H1 (cell line): ENCODE data around the gene CFAP54. TPM values are rescaled to one million over a fixed set of nuclear protein-coding genes. Genes with fewer than 3 reads are reported as not detected.

ENCODE experiments used
- CTCF ChIA-PET: fragments of 300-600 bp; sonication (Branson Sonifier 250); formaldehyde crosslinking; loops from one replicate; lab custom pipeline; 2021; ENCODE audit not compliant: partially characterized antibody; lab: Charles Lee
- POLR2A ChIA-PET: fragments of 300-600 bp; sonication (Branson Sonifier 250); formaldehyde crosslinking; loops from one replicate; lab custom pipeline; 2021; ENCODE audit warnings: inconsistent platforms; ENCODE audit not compliant: partially characterized antibody; lab: Charles Lee
- DNase-seq, 2 experiments: peaks; one replicate each; pipeline versions ENCODE4 v3.0.0 to v3.0.0-alpha.2; 2010 to 2022; ENCODE audit warnings: low spot score in 2 of 2, low read depth in 1 of 2, mixed read lengths in 1 of 2
- FAIRE-seq: peaks from 2 replicates; lab custom pipeline; 2011; peaks lifted over from hg19 to GRCh38; lab: Jason Lieb, UNC
- H2AFZ ChIP-seq: 2 replicates; pipeline ENCODE4 v1.8.1; 2012; ENCODE audit warnings: low read length, inconsistent platforms
- H2AK5ac ChIP-seq: 2 replicates; pipeline ENCODE4 v1.6.1; 2013; ENCODE audit warnings: low read depth, low read length
- H2BK120ac ChIP-seq: replicated peaks from 2 replicates; pipeline ENCODE3; 2013; ENCODE audit warnings: low read depth, low read length, inconsistent platforms
- H2BK12ac ChIP-seq: 2 replicates; pipeline ENCODE4 v1.6.1; 2013; ENCODE audit warnings: low read depth, low read length
- H2BK15ac ChIP-seq: 2 replicates; pipeline ENCODE4 v1.6.1; 2013; ENCODE audit warnings: low read length
- H2BK20ac ChIP-seq: 2 replicates; pipeline ENCODE4 v1.6.1; 2013; ENCODE audit warnings: low read length
- H2BK5ac ChIP-seq: 2 replicates; pipeline ENCODE4 v1.6.1; 2013; ENCODE audit warnings: low read depth, low read length
- H3K14ac ChIP-seq: 2 replicates; pipeline ENCODE4 v1.6.1; 2013; ENCODE audit warnings: inconsistent platforms; ENCODE audit not compliant: insufficient read length
- H3K18ac ChIP-seq: 2 replicates; pipeline ENCODE4 v1.6.1; 2013; ENCODE audit warnings: low read length; ENCODE audit errors: extremely low read depth
- H3K23ac ChIP-seq: 2 replicates; pipeline ENCODE4 v1.6.1; 2013; ENCODE audit warnings: inconsistent platforms; ENCODE audit not compliant: insufficient read length
- H3K23me2 ChIP-seq: 2 replicates; pipeline ENCODE4 v1.6.1; 2013; ENCODE audit warnings: low read depth, low read length
- H3K27ac ChIP-seq: 2 replicates; pipeline ENCODE4 v1.6.1; 2011; ENCODE audit warnings: low read depth, low read length, inconsistent platforms
- H3K27me3 ChIP-seq, 4 experiments: replicated peaks in 1 of 4; 1 replicate in 1 of 4; 2 replicates in 3 of 4; pipeline versions ENCODE4 v1.6.1 to v1.8.1; 2011 to 2013; ENCODE audit warnings: low read length in 3 of 4, mild to moderate bottlenecking in 3 of 4, inconsistent platforms in 2 of 4, mixed read lengths in 2 of 4, moderate library complexity in 1 of 4; ENCODE audit not compliant: control insufficient read depth in 3 of 4, insufficient read depth in 3 of 4; ENCODE audit errors: extremely low read depth in 1 of 4
- H3K36me3 ChIP-seq, 4 experiments: 2 replicates each; pipeline versions ENCODE4 v1.6.1 to v1.8.1; 2011 to 2013; ENCODE audit warnings: mild to moderate bottlenecking in 4 of 4, low read length in 3 of 4, moderate library complexity in 2 of 4, control low read depth in 1 of 4, inconsistent platforms in 1 of 4; ENCODE audit not compliant: insufficient read depth in 4 of 4, control insufficient read depth in 2 of 4
- H3K4ac ChIP-seq: replicated peaks from 2 replicates; pipeline ENCODE3; 2013; ENCODE audit warnings: low read length, low read depth, mixed read lengths, inconsistent platforms; ENCODE audit not compliant: insufficient read length
- H3K4me1 ChIP-seq, 4 experiments: replicated peaks in 1 of 4; 1 replicate in 1 of 4; 2 replicates in 3 of 4; pipeline versions ENCODE4 v1.6.1 to v1.8.1; 2011 to 2013; ENCODE audit warnings: low read length in 3 of 4, inconsistent platforms in 2 of 4, mixed read lengths in 1 of 4; ENCODE audit not compliant: insufficient read depth in 4 of 4, control insufficient read depth in 3 of 4
- H3K4me2 ChIP-seq, 2 experiments: 2 replicates each; pipeline versions ENCODE4 v1.6.1 to v1.8.1; 2011 to 2013; ENCODE audit warnings: low read depth in 2 of 2, low read length in 2 of 2, control low read depth in 1 of 2, inconsistent platforms in 1 of 2, mild to moderate bottlenecking in 1 of 2; ENCODE audit not compliant: insufficient read depth in 1 of 2
- H3K4me3 ChIP-seq, 4 experiments: fragments of 200-600, 300-600 bp in 1 of 4; sonication (generic), shearing (Covaris generic), sonication (Bioruptor Twin) in 1 of 4; 2 replicates each; pipeline versions ENCODE4 v1.5.1 to v1.8.1; 2011 to 2016; ENCODE audit warnings: low read length in 4 of 4, low read depth in 3 of 4, control low read depth in 2 of 4, inconsistent platforms in 2 of 4, mild to moderate bottlenecking in 2 of 4, mixed read lengths in 1 of 4, moderate library complexity in 1 of 4; ENCODE audit not compliant: insufficient read depth in 2 of 4; ENCODE audit errors: extremely low read depth in 1 of 4
- H3K56ac ChIP-seq: replicated peaks from 2 replicates; pipeline ENCODE3; 2013; ENCODE audit warnings: low read depth, mild to moderate bottlenecking, mixed read lengths, low read length, inconsistent platforms; ENCODE audit not compliant: insufficient read length
- H3K79me1 ChIP-seq: 2 replicates; pipeline ENCODE4 v1.6.1; 2013; ENCODE audit warnings: low read depth, low read length, control low read depth
- H3K79me2 ChIP-seq, 2 experiments: 2 replicates each; pipeline versions ENCODE4 v1.6.1 to v1.8.1; 2012 to 2013; ENCODE audit warnings: low read length in 2 of 2, mild to moderate bottlenecking in 2 of 2, inconsistent platforms in 1 of 2; ENCODE audit not compliant: insufficient read depth in 2 of 2, control insufficient read depth in 1 of 2
- H3K9ac ChIP-seq, 4 experiments: replicated peaks in 1 of 4; 1 replicate in 1 of 4; 2 replicates in 3 of 4; pipeline versions ENCODE4 v1.6.1 to v1.8.1; 2011 to 2013; ENCODE audit warnings: low read depth in 3 of 4, low read length in 3 of 4, control low read depth in 2 of 4, mild to moderate bottlenecking in 2 of 4, moderate library complexity in 2 of 4, inconsistent platforms in 1 of 4; ENCODE audit errors: extremely low read depth in 1 of 4
- H3K9me3 ChIP-seq, 2 experiments: 2 replicates each; pipeline versions ENCODE4 v1.6.1 to v1.8.1; 2012 to 2013; ENCODE audit warnings: mild to moderate bottlenecking in 2 of 2, moderate library complexity in 2 of 2, control low read depth in 1 of 2, inconsistent platforms in 1 of 2, low read depth in 1 of 2, low read length in 1 of 2, mixed read lengths in 1 of 2; ENCODE audit not compliant: insufficient read depth in 2 of 2
- H4K20me1 ChIP-seq, 2 experiments: replicated peaks in 1 of 2; 2 replicates each; pipeline versions ENCODE3 to v1.8.1; 2011 to 2013; ENCODE audit warnings: inconsistent platforms in 2 of 2, low read length in 2 of 2, mild to moderate bottlenecking in 1 of 2; ENCODE audit not compliant: insufficient read depth in 2 of 2, control insufficient read depth in 1 of 2
- H4K5ac ChIP-seq: 2 replicates; pipeline ENCODE4 v1.6.1; 2013; ENCODE audit warnings: low read length, low read depth, mixed read lengths, inconsistent platforms; ENCODE audit not compliant: insufficient read length
- H4K8ac ChIP-seq: 2 replicates; pipeline ENCODE4 v1.8.0; 2013; ENCODE audit warnings: mild to moderate bottlenecking, moderate library complexity, low read length, inconsistent platforms; ENCODE audit not compliant: insufficient read depth; ENCODE audit errors: extremely low read depth
- H4K91ac ChIP-seq: replicated peaks from 2 replicates; pipeline ENCODE3; 2013; ENCODE audit warnings: low read length, mixed read lengths, inconsistent platforms; ENCODE audit not compliant: insufficient read length
- BACH1 ChIP-seq: IDR thresholded peaks from 2 replicates; pipeline ENCODE4 v1.6.1; 2012; ENCODE audit warnings: low read length, improper control_type of control experiment
- EP300 ChIP-seq, 2 experiments: IDR thresholded peaks; 1 replicate in 1 of 2; 2 replicates in 1 of 2; pipeline ENCODE4 v1.6.1; 2011 to 2012; ENCODE audit warnings: low read depth in 2 of 2, low read length in 2 of 2, mild to moderate bottlenecking in 2 of 2, borderline replicate concordance in 1 of 2, inconsistent platforms in 1 of 2, moderate library complexity in 1 of 2
- MAFK ChIP-seq: IDR thresholded peaks from 2 replicates; pipeline ENCODE4 v1.6.1; 2012; ENCODE audit warnings: low read depth, mild to moderate bottlenecking, improper control_type of control experiment, low read length
- WGBS, 2 experiments: shearing (Covaris generic) in 1 of 2; methylation state at CpG; one replicate each; pipeline versions ENCODE4 v1.1.6 to v1.1.7; 2013 to 2015; ENCODE audit warnings: low lambda C conversion rate in 2 of 2, mixed read lengths in 2 of 2, inconsistent platforms in 1 of 2, low coverage in 1 of 2, missing lambda C conversion rate in 1 of 2; ENCODE audit not compliant: insufficient replicate concordance in 2 of 2, insufficient coverage in 1 of 2, insufficient read length in 1 of 2; ENCODE audit errors: extremely low coverage in 1 of 2, missing lambda C conversion rate in 1 of 2; 5-methylcytosine and 5-hydroxymethylcytosine counted together
- polyA plus RNA-seq, 7 experiments: library from polyadenylated mRNA; depleted of rRNA in 3 of 7; stranded (reverse) in 5 of 7; unstranded in 2 of 7; fragments of >200 nt in 5 of 7; fragments of 200-250 nt in 2 of 7; gene quantifications; 1 replicate in 5 of 7; 2 replicates in 1 of 7; 4 replicates in 1 of 7; pipeline versions ENCODE4 v1.2.1 to v1.2.3, GENCODE V29; 2011 to 2013; ENCODE audit warnings: missing spikeins in 2 of 7, mixed read lengths in 2 of 7
- total RNA-seq: library from RNA; stranded (reverse); fragmentation: NEBNext Ultra II Directional; extraction: Animal tissue kit (Norgen Biotek cat#: 25700); gene quantifications from 2 replicates; pipeline ENCODE4 v1.2.1, GENCODE V29; 2021

The CFAP54 gene
- total and polyA plus RNA-seq, 2 of the 8 experiments (the other 6 are each of a cell fraction or from before 2014, with no cell fraction given) = 0.17 to 0.33 TPM

DNA sequence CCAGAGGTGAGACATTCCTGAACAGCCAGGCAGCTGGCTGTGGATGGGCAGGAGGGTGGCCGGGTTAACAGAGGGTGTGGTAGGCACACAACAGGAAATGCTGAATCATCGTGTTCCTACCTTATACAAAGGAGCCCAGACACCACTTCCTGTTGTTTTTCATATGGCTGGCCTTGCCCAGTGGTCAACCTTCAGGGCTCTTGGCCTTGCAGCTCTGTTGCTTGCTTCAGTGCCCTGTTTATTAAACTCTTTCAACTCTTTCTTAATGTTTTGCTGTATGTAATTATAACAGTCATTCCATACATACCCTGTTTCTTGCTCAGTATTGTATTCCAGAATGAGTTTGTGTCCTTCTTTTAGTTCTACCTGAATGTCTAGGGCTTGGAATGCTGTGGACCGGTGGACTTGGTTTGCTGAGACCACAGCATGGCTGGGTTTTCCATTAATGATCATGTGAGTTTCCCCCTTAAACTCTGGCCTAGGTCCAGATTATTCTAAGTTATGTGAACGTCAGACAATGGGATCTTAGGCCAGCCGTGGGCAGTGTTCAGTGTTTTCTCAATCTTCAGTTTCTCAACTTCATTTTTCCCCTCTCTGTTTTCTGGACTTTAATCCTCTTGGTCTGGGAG lies 11.9 kb downstream of the CFAP54 start:
- H4K91ac ChIP-seq = no peak overlapping the region
- no peaks in the 10 kb centered on the region for H3K79me1 ChIP-seq
- ChIA-PET CTCF (interaction anchor here (0.7 to 1.7 kb wide), 2 partner anchors 11 to 436 kb away, joined by 3 to 4 read pairs; partner anchors contain the start of gene CFAP54), POLR2A (interaction anchor here (0.8 kb wide), 1 partner anchor 11 kb away, joined by 4 read pairs; no protein-coding TSS in a partner anchor)
- H3K27me3 ChIP-seq = no peaks in the 10 kb centered on the region
- H4K20me1 ChIP-seq = no peaks in the 10 kb centered on the region
- WGBS, 2 experiments = 73% methylated on average over 5 of the region's 5 CpGs; no CpG with 5 or more reads in 1 of the 2 experiments
- H2BK12ac ChIP-seq = peak overlapping the region; percentile 71
- FAIRE-seq = no peak
- H4K8ac ChIP-seq = no peak overlapping the region
- H3K9ac ChIP-seq = no peak overlapping the region
- H2BK20ac ChIP-seq = no peak overlapping the region; the same call in 1 of the 2 replicates
- peaks cover 0 to 4% (median 0%) of the 10 kb centered on the region in 4 experiments; a peak in 1 of 7 replicates for H3K4me1 ChIP-seq
- 0 out of 2 replicates have a peak overlapping the region, but pooled peaks have one; percentile 5 for H2BK15ac ChIP-seq
- H3K4me2 ChIP-seq = no peak overlapping the region
- no peaks in the 10 kb centered on the region; the same call in 1 of the 2 replicates for H3K23me2 ChIP-seq
- H2AFZ ChIP-seq = peak overlapping the region; percentile 84
- peak; percentile 87 for TF ChIP-seq MAFK
- no peak for TF ChIP-seq EP300 (IDR thresholded peaks at IDR 0.05; ENCODE audit: borderline replicate concordance in 1 of 2, low read depth in 2 of 2, low read length in 2 of 2)
- TF ChIP-seq BACH1 = 0 out of 2 replicates have a peak, but pooled peaks have one; percentile 33
- peak overlapping the region; percentile 48 for H4K5ac ChIP-seq
- no peak overlapping the region for H3K23ac ChIP-seq
- DNase-seq = no peak
- no peak overlapping the region for H3K56ac ChIP-seq
- H3K18ac ChIP-seq = no peak overlapping the region
- no peaks in the 10 kb centered on the region for H3K9me3 ChIP-seq
- no peak overlapping the region for H3K27ac ChIP-seq
- peak overlapping the region; percentile 99 for H2AK5ac ChIP-seq
- peak overlapping the region; percentile 32 for H3K4ac ChIP-seq
- no peaks in the 10 kb centered on the region for H3K36me3 ChIP-seq
- no peak overlapping the region for H3K14ac ChIP-seq
- H2BK5ac ChIP-seq = peak overlapping the region; percentile 89; the same call in 1 of the 2 replicates
- H3K4me3 ChIP-seq = no peak overlapping the region
- H2BK120ac ChIP-seq = peak overlapping the region; percentile 59
- no peaks in the 10 kb centered on the region for H3K79me2 ChIP-seq
